ENCODE data around the gene SHISAL2A. TPM values are rescaled to one million over a fixed set of nuclear protein-coding genes. Genes with fewer than 3 reads are reported as not detected.

The SHISAL2A gene
- total and polyA plus RNA-seq, 2 of the 8 experiments (the other 6 are each of a cell fraction or from before 2014, with no cell fraction given): 0.74 to 2.1 TPM

DNA sequence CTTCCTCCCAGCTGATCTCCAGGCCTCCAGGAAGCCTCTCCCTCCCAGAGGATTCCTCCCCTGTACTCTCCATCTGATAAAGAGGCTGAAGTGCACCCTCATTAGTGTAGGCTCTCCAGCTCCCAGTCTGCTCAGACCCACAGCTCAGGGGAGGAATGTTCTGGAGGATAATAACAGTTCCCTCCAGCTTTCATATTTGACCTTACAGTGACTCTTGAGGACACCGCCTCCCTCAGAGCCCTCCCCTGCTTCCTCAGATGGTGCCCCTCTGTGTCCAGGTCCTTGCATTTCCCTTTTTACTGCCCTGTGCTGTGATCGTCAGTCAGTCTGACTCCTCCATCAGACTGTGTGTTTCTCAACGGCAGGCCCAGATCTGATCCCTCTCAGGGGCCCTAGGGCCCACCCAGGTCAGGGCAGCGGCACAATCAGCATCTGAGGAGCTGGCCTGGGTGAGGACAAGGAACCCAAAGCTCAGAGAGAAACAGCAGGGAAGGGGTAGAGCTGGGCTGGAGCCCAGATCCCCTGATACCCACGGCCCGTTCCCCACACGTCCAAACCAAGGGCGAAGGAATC is 1.1 kb upstream of the SHISAL2A start (continued):
- TF ChIP-seq TAF1 (IDR thresholded peaks at IDR 0.05; ENCODE audit: low read depth, low read length) (no peak), SIX5 (IDR thresholded peaks at IDR 0.05; ENCODE audit: low read depth, low read length) (no peak), KDM4A (IDR thresholded peaks at IDR 0.05; ENCODE audit: low read depth, low read length, severe bottlenecking) (no peak)

Measured in H1 (cell line).